Spleen (tissue), 7 donors: ENCODE data around the gene ALG5.

ENCODE experiments used
- POLR2A ChIP-seq, 3 donors: fragments of 450-650 bp; IDR thresholded peaks; one replicate each; pipeline ENCODE4 v1.5.1; 2017; ENCODE audit warnings: antibody characterized with exemption in 3 of 3, mild to moderate bottlenecking in 1 of 3
- POLR2AphosphoS5 ChIP-seq, 3 donors: sonication (generic); formaldehyde crosslinking; IDR thresholded peaks; one replicate each; pipeline ENCODE4 v1.5.1; 2017; ENCODE audit warnings: antibody characterized with exemption in 3 of 3
- TF ChIP-seq, protein P1 (sequence below), 11 experiments: fragments of 200-600 bp in 7 of 11; fragments of 450-650 bp in 4 of 11; sonication (generic) in 4 of 11; IDR thresholded peaks in 8 of 11; conservative IDR thresholded peaks in 3 of 11; 1 replicate in 7 of 11; 2 replicates in 4 of 11; pipeline versions ENCODE4 v1.4.0 to v1.8.0; 2016 to 2021; ENCODE audit warnings: antibody characterized with exemption in 11 of 11, inconsistent platforms in 4 of 11, mild to moderate bottlenecking in 1 of 11
- donor health status: DM: no; HTN: no; CAD: no; lungs with moderate emphysema.
- donor health status: DM: no; HTN: no; CAD: no.
- donor health status: DM: no; HTN: no; CAD: no.

DNA sequence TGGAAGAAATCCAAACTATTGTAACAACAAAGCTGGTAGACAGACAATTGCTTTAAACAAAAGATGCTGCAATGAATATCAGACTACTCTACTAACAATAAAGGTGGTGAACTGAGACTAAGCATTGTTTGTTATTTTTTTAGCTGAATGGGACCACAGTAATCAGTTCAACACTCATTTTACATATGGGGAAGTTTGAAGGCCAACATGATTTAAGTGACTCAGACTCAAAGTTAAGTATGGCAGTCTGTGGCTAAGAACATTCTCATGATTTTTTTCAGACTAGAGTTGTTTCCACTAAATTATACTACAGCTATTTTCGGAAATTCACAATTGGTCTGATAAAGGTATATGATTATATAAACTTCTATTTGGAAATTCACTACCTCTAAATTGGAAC is 11.9 kb upstream of the ALG5 start:
- TF ChIP-seq, protein P1, sequence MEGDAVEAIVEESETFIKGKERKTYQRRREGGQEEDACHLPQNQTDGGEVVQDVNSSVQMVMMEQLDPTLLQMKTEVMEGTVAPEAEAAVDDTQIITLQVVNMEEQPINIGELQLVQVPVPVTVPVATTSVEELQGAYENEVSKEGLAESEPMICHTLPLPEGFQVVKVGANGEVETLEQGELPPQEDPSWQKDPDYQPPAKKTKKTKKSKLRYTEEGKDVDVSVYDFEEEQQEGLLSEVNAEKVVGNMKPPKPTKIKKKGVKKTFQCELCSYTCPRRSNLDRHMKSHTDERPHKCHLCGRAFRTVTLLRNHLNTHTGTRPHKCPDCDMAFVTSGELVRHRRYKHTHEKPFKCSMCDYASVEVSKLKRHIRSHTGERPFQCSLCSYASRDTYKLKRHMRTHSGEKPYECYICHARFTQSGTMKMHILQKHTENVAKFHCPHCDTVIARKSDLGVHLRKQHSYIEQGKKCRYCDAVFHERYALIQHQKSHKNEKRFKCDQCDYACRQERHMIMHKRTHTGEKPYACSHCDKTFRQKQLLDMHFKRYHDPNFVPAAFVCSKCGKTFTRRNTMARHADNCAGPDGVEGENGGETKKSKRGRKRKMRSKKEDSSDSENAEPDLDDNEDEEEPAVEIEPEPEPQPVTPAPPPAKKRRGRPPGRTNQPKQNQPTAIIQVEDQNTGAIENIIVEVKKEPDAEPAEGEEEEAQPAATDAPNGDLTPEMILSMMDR (IDR thresholded peaks at IDR 0.05 in 8 of 11, conservative IDR thresholded peaks at IDR 0.05 in 3 of 11), result no peak
- TF ChIP-seq POLR2AphosphoS5 (IDR thresholded peaks at IDR 0.05) (no peak), POLR2A (IDR thresholded peaks at IDR 0.05) (no peak)
